HG03280 (cell line): Measurements from ENCODE around the gene RECQL.
"Not testable (repeated sequence)": the region's sequence is repeated elsewhere in the genome, so short reads cannot be mapped to it uniquely, and the experiment has no call there.

Experiments
- ATAC-seq: cut with Tn5 transposase; IDR thresholded peaks from one replicate; pipeline ENCODE4 v1.9.1; 2021; ENCODE audit warnings: mild to moderate bottlenecking, moderate library complexity; ENCODE audit not compliant: unreplicated experiment

The RECQL gene

DNA sequence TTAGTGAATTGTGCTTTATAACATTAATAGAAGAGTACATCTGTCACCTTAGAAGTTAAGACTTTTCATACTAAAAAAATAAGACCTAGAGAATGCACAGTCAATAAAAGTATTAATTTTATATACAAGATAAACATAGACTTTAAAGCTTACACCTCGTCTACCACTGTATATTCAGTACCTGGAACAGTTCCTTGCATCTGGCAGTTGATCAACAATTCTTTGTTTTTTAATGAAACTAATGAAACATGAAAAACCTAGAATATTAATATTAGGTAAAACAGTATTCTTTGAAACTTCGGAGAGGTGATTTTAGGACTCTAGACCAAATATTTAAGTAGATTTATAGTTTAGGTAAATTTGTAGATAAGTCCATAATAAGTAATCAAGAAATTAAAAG, 4.5 kb upstream of the RECQL start:
- ATAC-seq, result no peak

- no peak for ATAC-seq
Measured at GRCh38 chr12:21502872-21503271, 1.4 kb upstream of the RECQL start.

DNA sequence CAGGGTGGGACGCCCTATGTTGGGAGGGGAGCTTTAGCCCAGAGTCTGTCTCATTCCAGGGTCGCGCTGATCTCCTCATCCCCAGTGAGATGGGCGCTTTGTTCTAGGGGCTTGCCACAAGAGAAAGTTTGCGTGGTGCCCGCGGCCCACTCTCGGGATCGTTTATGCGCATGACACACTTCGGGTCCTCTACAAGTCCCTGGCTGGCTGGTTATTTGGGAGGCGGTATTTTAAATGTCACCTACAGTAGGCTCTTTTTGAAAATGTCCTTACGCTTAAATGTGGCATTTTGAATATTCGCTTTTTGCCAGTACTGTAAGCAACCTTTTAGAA, 695 bp upstream of the RECQL start:
- peak; percentile 0 for ATAC-seq

- no peak for ATAC-seq
Measured at GRCh38 chr12:21500786-21501257, 613 bp downstream of the RECQL start.

- no peak for ATAC-seq
Measured at GRCh38 chr12:21499765-21500164, 1.7 kb downstream of the RECQL start.

- ATAC-seq, result no peak
Measured at GRCh38 chr12:21485998-21486397, 15.4 kb downstream of the RECQL start.

- ATAC-seq, result peak; percentile 83
Measured at GRCh38 chr12:21483531-21483930, 17.9 kb downstream of the RECQL start.

DNA sequence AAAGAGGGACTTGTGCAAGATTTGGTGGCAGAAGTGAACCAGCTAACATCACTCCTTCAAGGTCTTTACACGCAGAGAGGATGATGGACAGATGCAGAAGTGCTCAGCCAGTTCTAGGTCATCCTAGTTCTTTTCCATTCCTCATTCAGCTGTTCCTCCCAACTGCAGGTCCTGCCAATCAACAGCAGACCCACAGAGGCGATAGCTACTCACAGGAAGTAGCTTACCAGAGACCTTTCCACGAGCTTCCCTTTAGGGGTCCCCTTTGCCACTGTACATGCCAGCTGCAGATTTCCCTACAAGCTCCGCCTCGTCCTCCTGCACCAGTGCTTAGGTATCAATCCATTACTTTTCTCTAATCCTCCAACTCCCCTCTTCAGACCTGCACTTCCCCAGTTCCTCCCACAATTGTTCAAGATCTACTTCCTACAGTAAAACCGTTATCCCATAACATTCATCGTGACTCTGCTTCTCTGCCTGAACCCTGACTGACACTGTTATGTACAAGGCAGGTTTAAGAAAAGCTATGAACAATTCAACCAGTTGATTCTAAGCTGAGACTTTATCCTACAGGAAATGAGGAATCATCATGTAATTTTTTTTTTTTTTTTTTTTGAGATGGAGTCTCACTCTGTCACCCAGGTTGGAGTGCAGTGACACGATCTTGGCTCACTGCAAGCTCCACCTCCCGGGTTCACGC, 22.5 kb downstream of the RECQL start:
- no peak for ATAC-seq

GRCh38 chr12:21476949-21477348, 24.5 kb downstream of the RECQL start:
- no peak for ATAC-seq

DNA sequence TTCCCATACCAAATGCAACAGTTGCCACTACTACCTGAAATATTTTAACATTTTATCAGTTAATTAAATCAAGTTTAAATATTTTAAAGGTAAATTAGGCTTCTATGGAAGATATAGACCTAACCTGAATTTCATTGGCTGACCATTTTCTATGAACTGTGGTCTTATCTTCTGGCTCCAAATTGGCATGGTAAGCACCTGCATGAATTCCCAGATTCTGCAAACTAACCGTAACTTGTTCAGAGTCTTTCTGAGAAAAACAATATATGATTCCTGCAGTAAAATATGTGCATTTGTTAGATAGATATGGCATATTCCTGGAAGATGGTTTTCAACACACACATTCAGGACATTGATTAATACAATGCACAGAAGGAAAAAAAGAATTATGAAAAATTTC, 25.9 kb downstream of the RECQL start:
- ATAC-seq, result no peak

DNA sequence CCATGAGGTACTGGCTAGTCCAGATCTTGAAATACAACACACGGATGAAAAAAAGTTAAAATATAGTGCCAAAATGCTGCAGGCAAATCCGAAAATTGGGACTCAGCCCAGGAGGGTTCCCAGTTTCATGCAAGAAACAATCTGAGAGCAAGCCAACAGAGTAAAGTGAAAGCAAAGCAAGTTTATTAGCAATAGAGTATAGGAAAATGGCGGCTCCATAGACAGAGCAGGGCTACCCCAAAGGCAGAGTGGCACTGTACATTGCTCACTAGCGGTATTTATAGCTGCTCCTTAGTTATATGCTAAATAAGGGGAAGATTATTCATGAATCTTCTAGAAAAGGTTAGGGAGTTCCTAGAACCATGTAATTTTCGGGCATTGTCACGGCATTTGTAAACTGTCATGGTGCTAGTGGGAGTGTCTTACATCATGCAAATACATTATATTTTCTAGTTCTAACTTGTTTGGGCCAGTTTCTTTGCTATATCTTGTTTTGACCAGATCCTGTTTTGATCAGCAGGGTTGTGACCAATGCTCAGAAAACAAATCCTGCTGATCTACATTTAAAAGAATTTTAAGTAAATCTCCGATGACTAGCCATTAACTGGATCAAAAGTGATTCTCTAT, 29.1 kb downstream of the RECQL start:
- ATAC-seq, result no peak

GRCh38 chr12:21471294-21471693, 30.1 kb downstream of the RECQL start:
- ATAC-seq, result no peak

DNA sequence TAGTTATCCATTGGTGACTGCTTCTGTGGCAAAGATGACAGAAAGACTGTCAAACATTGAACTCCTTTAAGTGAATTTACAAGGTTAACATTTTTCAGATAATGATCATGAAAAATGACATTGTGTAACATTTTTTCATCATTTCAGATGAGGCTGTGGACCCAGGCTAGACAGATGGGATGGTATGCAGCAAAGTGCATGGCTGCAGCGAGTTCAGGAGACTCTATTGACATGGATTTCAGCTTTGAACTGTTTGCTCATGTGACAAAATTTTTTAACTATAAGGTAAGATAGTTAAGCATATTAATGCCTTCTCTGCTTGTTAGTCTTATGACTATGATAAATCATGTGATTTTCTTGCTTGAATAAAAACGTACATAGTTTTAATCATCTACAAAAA, 34.1 kb downstream of the RECQL start:
- ATAC-seq, result not testable (repeated sequence)

DNA sequence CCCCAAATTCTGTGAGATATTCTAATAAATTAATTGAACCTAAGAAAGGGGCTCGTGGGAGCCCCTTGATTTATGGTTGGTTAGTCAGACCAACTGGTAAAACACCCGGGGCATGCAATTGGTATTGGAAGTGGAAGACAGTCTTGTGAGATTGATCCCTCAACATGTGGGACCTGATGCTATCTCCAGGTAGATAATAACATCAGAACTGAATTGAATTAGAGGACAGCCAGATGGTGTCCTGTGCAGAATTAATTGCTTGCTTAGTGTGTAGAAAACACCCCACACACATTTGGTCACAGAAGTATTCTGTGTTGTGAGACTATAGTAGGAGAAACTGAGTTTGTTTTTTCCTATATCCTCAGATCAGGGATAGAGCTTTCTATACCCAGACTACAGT, 42.0 kb downstream of the RECQL start:
- no peak for ATAC-seq

- ATAC-seq, result no peak
Measured at GRCh38 chr12:21456291-21456780, 45.1 kb downstream of the RECQL start.

GRCh38 chr12:21453312-21453852, 48.1 kb downstream of the RECQL start:
- ATAC-seq, result peak; percentile 63

DNA sequence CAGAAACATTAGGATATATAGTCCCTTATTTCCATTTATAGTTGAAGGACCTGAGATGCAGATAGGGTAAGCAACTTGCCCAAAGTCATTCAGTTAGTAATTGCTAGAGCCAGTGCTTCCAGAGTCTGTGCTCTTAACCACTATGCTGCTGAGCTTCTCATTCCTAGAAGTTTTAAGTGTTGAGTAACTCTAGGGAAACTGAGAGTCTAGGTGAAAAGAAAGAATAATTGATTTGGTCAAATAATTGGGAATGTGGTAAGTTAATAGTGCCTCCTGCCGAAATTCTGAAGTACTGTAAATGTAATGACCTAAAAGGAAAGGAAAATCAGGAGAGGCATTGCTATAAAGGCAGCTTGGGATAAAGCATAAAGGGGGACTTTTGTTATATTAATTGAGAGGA, 49.9 kb downstream of the RECQL start:
- no peak for ATAC-seq

DNA sequence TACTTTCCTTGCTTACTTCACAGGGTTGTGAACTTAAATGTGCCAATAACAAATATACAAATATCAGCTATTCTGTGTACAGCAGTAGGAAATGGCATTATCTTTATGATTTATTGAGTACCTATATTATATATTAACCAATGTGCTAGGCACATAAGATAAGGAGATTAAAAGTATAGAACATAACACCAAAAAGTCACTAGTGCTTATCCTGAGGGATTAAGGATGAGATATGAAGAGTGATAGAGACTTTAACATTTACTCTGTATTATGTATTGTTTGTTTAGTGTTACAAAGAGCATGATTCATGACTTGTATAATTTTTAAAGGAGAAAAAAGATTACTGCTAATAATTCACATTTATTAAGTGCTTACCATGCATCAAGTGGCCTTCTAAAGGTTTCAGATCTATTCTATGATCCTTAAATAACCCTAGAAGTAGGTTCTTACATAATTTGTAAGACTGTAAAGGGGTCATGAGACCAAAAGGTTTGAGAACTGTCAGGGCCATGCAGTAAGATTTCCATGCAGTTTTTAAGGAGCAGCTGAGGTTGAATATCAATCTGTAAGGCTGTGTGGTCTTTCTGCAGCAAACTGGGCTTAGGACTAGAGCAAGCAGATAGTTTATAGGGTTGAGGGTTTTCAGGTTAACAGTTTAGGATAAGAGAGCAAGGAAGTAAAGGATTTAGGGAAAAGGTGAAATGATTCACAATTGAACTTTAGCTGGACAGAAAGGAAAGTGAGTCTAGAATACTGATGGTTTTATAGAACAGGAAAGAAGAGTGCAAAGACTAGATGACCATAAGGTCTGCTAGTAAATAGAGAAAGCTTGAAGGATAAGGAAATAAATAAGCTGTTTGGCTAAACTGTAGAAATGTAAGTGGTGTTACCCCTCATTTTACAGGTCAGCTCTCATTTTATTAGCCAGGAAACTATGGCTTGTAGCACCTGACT, 57.0 kb downstream of the RECQL start:
- no peak for ATAC-seq

- ATAC-seq, result no peak
Measured at GRCh38 chr12:21439347-21439746, 62.1 kb downstream of the RECQL start.

DNA sequence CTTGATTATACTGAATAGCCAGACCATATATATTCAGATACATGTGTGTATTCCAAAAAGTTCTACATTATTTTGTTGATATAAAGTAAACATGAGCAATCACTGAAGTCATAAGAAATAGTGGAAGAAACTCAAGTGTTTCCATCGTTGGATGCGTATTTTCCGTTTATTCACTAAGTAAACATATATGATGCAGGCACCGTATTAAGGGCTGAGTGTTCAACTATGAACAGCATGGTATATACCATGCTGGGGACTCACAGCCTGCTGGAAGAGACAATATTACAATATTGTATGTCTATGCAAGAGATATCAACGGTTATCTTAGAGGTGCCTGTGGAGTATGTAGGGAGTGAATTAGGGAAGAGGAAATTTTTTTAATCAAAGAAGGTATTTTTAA, 62.8 kb downstream of the RECQL start:
- ATAC-seq, result no peak

DNA sequence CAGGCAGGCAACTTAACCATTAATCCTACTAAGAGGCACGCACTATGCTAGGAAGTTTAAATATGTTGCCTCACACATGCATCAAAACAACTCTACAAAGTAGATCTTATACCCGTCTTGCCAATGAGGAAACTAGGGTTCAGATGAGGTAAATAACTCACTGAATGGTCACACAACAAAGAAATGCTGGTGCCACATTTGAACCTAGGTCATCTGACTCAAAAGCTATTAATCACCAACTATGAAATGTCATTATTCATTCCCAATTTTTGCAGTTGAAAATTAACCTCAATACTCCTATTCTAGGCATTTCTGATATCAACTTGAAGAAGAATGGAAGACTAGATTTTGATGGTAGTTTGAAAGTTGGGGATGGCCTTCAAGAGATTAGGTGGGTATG, 66.7 kb downstream of the RECQL start:
- ATAC-seq, result no peak
